Measurements from ENCODE around the gene BBS4.

DNA sequence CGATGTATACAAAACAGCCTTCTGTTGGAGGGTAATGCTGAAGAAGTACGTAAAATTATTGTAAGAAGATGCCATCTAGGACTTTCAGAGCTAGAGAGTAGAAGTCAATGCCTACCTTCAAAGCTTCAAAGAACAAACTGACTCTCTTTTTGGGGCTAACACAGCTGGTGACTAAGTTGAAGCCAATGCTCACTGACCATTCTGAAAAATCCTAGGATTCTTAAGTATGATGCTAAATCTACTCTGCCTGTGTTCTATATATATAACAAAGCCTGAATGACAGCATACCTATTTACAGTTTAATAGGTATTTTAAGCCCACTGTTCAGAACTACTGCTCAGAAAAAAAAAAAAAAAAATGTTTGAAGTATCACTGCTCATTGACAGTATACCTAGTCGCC is 78.6 kb downstream of the BBS4 start:
- TF ChIP-seq, protein P1, sequence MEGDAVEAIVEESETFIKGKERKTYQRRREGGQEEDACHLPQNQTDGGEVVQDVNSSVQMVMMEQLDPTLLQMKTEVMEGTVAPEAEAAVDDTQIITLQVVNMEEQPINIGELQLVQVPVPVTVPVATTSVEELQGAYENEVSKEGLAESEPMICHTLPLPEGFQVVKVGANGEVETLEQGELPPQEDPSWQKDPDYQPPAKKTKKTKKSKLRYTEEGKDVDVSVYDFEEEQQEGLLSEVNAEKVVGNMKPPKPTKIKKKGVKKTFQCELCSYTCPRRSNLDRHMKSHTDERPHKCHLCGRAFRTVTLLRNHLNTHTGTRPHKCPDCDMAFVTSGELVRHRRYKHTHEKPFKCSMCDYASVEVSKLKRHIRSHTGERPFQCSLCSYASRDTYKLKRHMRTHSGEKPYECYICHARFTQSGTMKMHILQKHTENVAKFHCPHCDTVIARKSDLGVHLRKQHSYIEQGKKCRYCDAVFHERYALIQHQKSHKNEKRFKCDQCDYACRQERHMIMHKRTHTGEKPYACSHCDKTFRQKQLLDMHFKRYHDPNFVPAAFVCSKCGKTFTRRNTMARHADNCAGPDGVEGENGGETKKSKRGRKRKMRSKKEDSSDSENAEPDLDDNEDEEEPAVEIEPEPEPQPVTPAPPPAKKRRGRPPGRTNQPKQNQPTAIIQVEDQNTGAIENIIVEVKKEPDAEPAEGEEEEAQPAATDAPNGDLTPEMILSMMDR (IDR thresholded peaks at IDR 0.05) = no peak
- TF ChIP-seq ZFX (IDR thresholded peaks at IDR 0.05; ENCODE audit: borderline replicate concordance) = no peak

All from 22Rv1 (cell line).